ENCODE results near the gene DENND2A.

DENND2A gene, protein sequence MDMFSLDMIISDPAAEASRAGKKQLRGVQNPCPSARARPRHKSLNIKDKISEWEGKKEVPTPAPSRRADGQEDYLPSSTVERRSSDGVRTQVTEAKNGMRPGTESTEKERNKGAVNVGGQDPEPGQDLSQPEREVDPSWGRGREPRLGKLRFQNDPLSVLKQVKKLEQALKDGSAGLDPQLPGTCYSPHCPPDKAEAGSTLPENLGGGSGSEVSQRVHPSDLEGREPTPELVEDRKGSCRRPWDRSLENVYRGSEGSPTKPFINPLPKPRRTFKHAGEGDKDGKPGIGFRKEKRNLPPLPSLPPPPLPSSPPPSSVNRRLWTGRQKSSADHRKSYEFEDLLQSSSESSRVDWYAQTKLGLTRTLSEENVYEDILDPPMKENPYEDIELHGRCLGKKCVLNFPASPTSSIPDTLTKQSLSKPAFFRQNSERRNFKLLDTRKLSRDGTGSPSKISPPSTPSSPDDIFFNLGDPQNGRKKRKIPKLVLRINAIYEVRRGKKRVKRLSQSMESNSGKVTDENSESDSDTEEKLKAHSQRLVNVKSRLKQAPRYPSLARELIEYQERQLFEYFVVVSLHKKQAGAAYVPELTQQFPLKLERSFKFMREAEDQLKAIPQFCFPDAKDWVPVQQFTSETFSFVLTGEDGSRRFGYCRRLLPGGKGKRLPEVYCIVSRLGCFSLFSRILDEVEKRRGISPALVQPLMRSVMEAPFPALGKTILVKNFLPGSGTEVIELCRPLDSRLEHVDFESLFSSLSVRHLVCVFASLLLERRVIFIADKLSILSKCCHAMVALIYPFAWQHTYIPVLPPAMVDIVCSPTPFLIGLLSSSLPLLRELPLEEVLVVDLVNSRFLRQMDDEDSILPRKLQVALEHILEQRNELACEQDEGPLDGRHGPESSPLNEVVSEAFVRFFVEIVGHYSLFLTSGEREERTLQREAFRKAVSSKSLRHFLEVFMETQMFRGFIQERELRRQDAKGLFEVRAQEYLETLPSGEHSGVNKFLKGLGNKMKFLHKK

GRCh38 chr7:140640727-140641523 lies at the start of gene DENND2A:
Gene DENND2A, minus strand, starts transcription at chr7:140640813. Its CDS starts 38,416 bp downstream, at chr7:140602397.
- no peak for DNase-seq (ENCODE audit: low read depth in 1 of 2, low spot score in 1 of 2)
- TF ChIP-seq JUND (IDR thresholded peaks at IDR 0.05; ENCODE audit: low read depth) = no peak
- in situ Hi-C loops (cut with HindIII; ENCODE audit: low pct_unique_long_range_greater_than_20kb, low sequenced_read_pairs) = no loop called here

- in situ Hi-C loops (cut with HindIII; ENCODE audit: low pct_unique_long_range_greater_than_20kb, low sequenced_read_pairs) = no loop called here
- TF ChIP-seq JUND (IDR thresholded peaks at IDR 0.05; ENCODE audit: low read depth) = no peak
- DNase-seq (ENCODE audit: low read depth in 1 of 2, low spot score in 1 of 2) = no peak
Observed at GRCh38 chr7:140689199-140690152, 48.9 kb upstream of the DENND2A start.

- no peak for TF ChIP-seq JUND (IDR thresholded peaks at IDR 0.05; ENCODE audit: low read depth)
- DNase-seq (ENCODE audit: low read depth in 1 of 2, low spot score in 1 of 2) = no peak
- in situ Hi-C loops (cut with HindIII; ENCODE audit: low pct_unique_long_range_greater_than_20kb, low sequenced_read_pairs) = no loop called here
Observed at GRCh38 chr7:140688341-140688740, 47.7 kb upstream of the DENND2A start.

- TF ChIP-seq JUND (IDR thresholded peaks at IDR 0.05; ENCODE audit: low read depth) = no peak
- in situ Hi-C loops (cut with HindIII; ENCODE audit: low pct_unique_long_range_greater_than_20kb, low sequenced_read_pairs) = no loop called here
- no peak for DNase-seq (ENCODE audit: low read depth in 1 of 2, low spot score in 1 of 2)
Observed at GRCh38 chr7:140686921-140687320, 46.3 kb upstream of the DENND2A start.

- DNase-seq (ENCODE audit: low read depth in 1 of 2, low spot score in 1 of 2) = no peak
- TF ChIP-seq JUND (IDR thresholded peaks at IDR 0.05; ENCODE audit: low read depth) = no peak
- in situ Hi-C loops (cut with HindIII; ENCODE audit: low pct_unique_long_range_greater_than_20kb, low sequenced_read_pairs) = no loop called here
Observed at GRCh38 chr7:140685407-140686087, 44.9 kb upstream of the DENND2A start.

- in situ Hi-C loops (cut with HindIII; ENCODE audit: low pct_unique_long_range_greater_than_20kb, low sequenced_read_pairs) = no loop called here
- TF ChIP-seq JUND (IDR thresholded peaks at IDR 0.05; ENCODE audit: low read depth) = no peak
- no peak for DNase-seq (ENCODE audit: low read depth in 1 of 2, low spot score in 1 of 2)
Observed at GRCh38 chr7:140684066-140684950, 43.7 kb upstream of the DENND2A start.

GRCh38 chr7:140683657-140684056 lies 43.0 kb upstream of the DENND2A start:
- in situ Hi-C loops (cut with HindIII; ENCODE audit: low pct_unique_long_range_greater_than_20kb, low sequenced_read_pairs) = no loop called here
- no peak for TF ChIP-seq JUND (IDR thresholded peaks at IDR 0.05; ENCODE audit: low read depth)
- DNase-seq (ENCODE audit: low read depth in 1 of 2, low spot score in 1 of 2) = no peak

DNA sequence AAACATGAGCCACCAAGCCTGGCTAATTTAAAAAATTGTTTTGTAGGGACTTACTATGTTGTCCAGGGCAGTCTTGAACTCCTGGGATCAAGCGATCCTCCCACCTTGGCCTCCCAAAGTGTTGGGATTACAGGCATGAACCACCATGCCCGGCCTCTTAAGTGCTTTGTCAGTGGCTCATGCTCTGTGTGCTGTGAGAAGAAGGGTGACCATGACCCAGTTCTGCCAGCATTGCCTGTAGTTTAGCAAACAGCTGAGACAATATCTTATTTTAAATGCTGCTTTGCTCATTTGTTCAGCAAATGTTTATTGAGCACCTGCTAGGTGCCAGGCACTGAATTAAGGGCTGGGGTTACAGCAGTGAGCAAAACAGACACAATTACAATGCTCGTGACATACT lies 41.2 kb upstream of the DENND2A start:
- in situ Hi-C loops (cut with HindIII; ENCODE audit: low pct_unique_long_range_greater_than_20kb, low sequenced_read_pairs) = no loop called here

DNA sequence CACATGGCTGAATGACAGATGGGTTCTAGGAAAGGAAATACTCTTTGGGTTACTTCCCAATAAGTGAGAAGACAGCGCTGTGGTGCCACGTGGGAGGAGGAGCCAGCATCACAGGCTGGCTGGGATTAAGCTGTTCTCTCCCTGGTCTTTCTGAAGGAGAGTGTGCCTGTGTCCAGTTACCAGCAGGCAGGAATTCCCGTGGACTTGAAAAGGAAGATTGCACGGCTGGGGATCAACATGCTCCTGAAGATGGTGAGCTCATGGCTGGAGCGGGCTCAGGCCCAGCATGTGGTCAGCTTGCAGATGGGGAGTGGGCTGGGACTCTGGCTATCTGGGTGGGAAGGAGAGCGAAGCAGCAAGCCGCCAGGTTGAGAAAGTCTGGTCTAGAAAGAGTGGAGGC lies 40.3 kb upstream of the DENND2A start:
- no peak for DNase-seq (ENCODE audit: low read depth in 1 of 2, low spot score in 1 of 2)
- TF ChIP-seq JUND (IDR thresholded peaks at IDR 0.05; ENCODE audit: low read depth) = no peak
- in situ Hi-C loops (cut with HindIII; ENCODE audit: low pct_unique_long_range_greater_than_20kb, low sequenced_read_pairs) = no loop called here

More for the DNA sequence above, 41.2 kb upstream of the DENND2A start:
- DNase-seq (ENCODE audit: low read depth in 1 of 2, low spot score in 1 of 2) = no peak
- no peak for TF ChIP-seq JUND (IDR thresholded peaks at IDR 0.05; ENCODE audit: low read depth)

GRCh38 chr7:140679186-140679585 lies 38.6 kb upstream of the DENND2A start:
- DNase-seq (ENCODE audit: low read depth in 1 of 2, low spot score in 1 of 2) = no peak
- in situ Hi-C loops (cut with HindIII; ENCODE audit: low pct_unique_long_range_greater_than_20kb, low sequenced_read_pairs) = no loop called here
- no peak for TF ChIP-seq JUND (IDR thresholded peaks at IDR 0.05; ENCODE audit: low read depth)
